ENCODE results near the gene S1PR1.

The S1PR1 gene

GRCh38 chr1:101240041-101240430 lies 3.2 kb downstream of the S1PR1 start:
- no peak overlapping the region for H3K4me3 ChIP-seq (ENCODE audit: low read depth, low read length)
- no peak for TF ChIP-seq CTCF (conservative IDR thresholded peaks at IDR 0.05; ENCODE audit: low read depth, low read length)
- no peak for DNase-seq (ENCODE audit: low read depth)

- DNase-seq (ENCODE audit: low read depth) = no peak
- no peak for TF ChIP-seq CTCF (conservative IDR thresholded peaks at IDR 0.05; ENCODE audit: low read depth, low read length)
- H3K4me3 ChIP-seq (ENCODE audit: low read depth, low read length) = no peak overlapping the region
Observed at GRCh38 chr1:101241485-101242225, 4.8 kb downstream of the S1PR1 start.

GRCh38 chr1:101242324-101243050 lies 5.7 kb downstream of the S1PR1 start:
- TF ChIP-seq CTCF (conservative IDR thresholded peaks at IDR 0.05; ENCODE audit: low read depth, low read length) = no peak
- DNase-seq (ENCODE audit: low read depth) = no peak
- H3K4me3 ChIP-seq (ENCODE audit: low read depth, low read length) = no peak overlapping the region

GRCh38 chr1:101243751-101244150 lies 6.9 kb downstream of the S1PR1 start:
- no peak for DNase-seq (ENCODE audit: low read depth)
- no peak for TF ChIP-seq CTCF (conservative IDR thresholded peaks at IDR 0.05; ENCODE audit: low read depth, low read length)
- H3K4me3 ChIP-seq (ENCODE audit: low read depth, low read length) = no peak overlapping the region

GRCh38 chr1:101244842-101245241 lies 8.0 kb downstream of the S1PR1 start:
- H3K4me3 ChIP-seq (ENCODE audit: low read depth, low read length) = no peak overlapping the region
- no peak for DNase-seq (ENCODE audit: low read depth)
- no peak for TF ChIP-seq CTCF (conservative IDR thresholded peaks at IDR 0.05; ENCODE audit: low read depth, low read length)

- TF ChIP-seq CTCF (conservative IDR thresholded peaks at IDR 0.05; ENCODE audit: low read depth, low read length) = no peak
- H3K4me3 ChIP-seq (ENCODE audit: low read depth, low read length) = no peak overlapping the region
- no peak for DNase-seq (ENCODE audit: low read depth)
Observed at GRCh38 chr1:101245246-101245927, 8.6 kb downstream of the S1PR1 start.
